HepG2 (cell line): ENCODE results near the gene HSPE1. TPM values are rescaled to one million over a fixed set of nuclear protein-coding genes. Genes with fewer than 3 reads are reported as not detected.
A peak's percentile ranks its signal among the peaks of the same experiment; 100 is the strongest.

Source experiments
- ARNT ChIP-seq: fragments of 450-650 bp; IDR thresholded peaks from 2 replicates; pipeline ENCODE4 v1.6.1; 2017
- CHD4 ChIP-seq: fragments of 200-600 bp; sonication (generic); IDR thresholded peaks from 2 replicates; pipeline ENCODE4 v1.7.0; 2017; ENCODE audit warnings: mild to moderate bottlenecking, low read length, borderline replicate concordance
- EHMT2 ChIP-seq: fragments of 200-600 bp; sonication (generic); IDR thresholded peaks from 2 replicates; pipeline ENCODE4 v1.7.0; 2017; ENCODE audit warnings: antibody characterized with exemption, low read depth, low read length, borderline replicate concordance
- HBP1 ChIP-seq: IDR thresholded peaks from 2 replicates; pipeline ENCODE4 v1.6.1; 2016; ENCODE audit warnings: low read depth, control low read depth
- HES4 ChIP-seq: sonication (generic); formaldehyde crosslinking; IDR thresholded peaks from 2 replicates; pipeline ENCODE4 v1.9.0; 2021; ENCODE audit warnings: mild to moderate bottlenecking, missing genetic modification reagents, borderline replicate concordance
- RXRB ChIP-seq: IDR thresholded peaks from 2 replicates; pipeline ENCODE4 v1.6.1; 2016; ENCODE audit warnings: borderline replicate concordance, missing genetic modification reagents, missing compliant biosample characterization
- ZBTB4 ChIP-seq: sonication (generic); formaldehyde crosslinking; IDR thresholded peaks from 2 replicates; pipeline ENCODE4 v1.4.0; 2020; ENCODE audit warnings: missing genetic modification reagents, mild to moderate bottlenecking, borderline replicate concordance
- ZNF407 ChIP-seq: sonication (generic); formaldehyde crosslinking; IDR thresholded peaks from one replicate; pipeline ENCODE4 v1.5.1; 2020; ENCODE audit warnings: mild to moderate bottlenecking, missing genetic modification reagents; ENCODE audit errors: not compliant biosample characterization
- polyA plus RNA-seq, 8 experiments: library from polyadenylated mRNA; depleted of rRNA in 3 of 8; stranded (reverse) in 7 of 8; unstranded in 1 of 8; fragments of >200 nt; fragmentation: Illumina TruSeq in 4 of 8; extraction: Trizol in 4 of 8; gene quantifications; 2 replicates each; pipeline versions ENCODE4 v1.2.1 to v1.2.3, GENCODE V29; 2011 to 2016; ENCODE audit warnings: low read depth in 4 of 8, missing spikeins in 1 of 8, mixed read lengths in 1 of 8; ENCODE audit not compliant: insufficient read depth in 1 of 8
- total RNA-seq, 5 experiments: library from RNA; depleted of rRNA; stranded (reverse); fragments of >200 nt; fragmentation: Illumina TruSeq; extraction: Trizol; gene quantifications; 2 replicates each; pipeline ENCODE4 v1.2.3, GENCODE V29; 2016; ENCODE audit warnings: low read depth in 1 of 5
- TF ChIP-seq, protein P1 (sequence below): sonication (generic); formaldehyde crosslinking; IDR thresholded peaks from 2 replicates; pipeline ENCODE4 v1.4.0; 2020; ENCODE audit warnings: missing genetic modification reagents
- TF ChIP-seq, protein P2 (sequence below): sonication (generic); formaldehyde crosslinking; IDR thresholded peaks from 2 replicates; pipeline ENCODE4 v1.4.0; 2020; ENCODE audit warnings: missing genetic modification reagents

HSPE1 gene
- total and polyA plus RNA-seq, 2 of the 13 experiments (the other 11 are each of a cell fraction or from before 2014, with no cell fraction given): 244 to 823 TPM

GRCh38 chr2:197480165-197481036, 19.8 kb upstream of the HSPE1 start (continued):
- TF ChIP-seq EHMT2 (peak; percentile 38; the same call in 1 of the 2 replicates), CHD4 (no peak), ZBTB4 (CRISPR knock-in tag) (no peak; the same call in 1 of the 2 replicates), RXRB (CRISPR knock-in tag) (no peak), ZNF407 (no peak), ARNT (no peak), HES4 (no peak), HBP1 (CRISPR knock-in tag) (no peak)
- TF ChIP-seq, protein P1, sequence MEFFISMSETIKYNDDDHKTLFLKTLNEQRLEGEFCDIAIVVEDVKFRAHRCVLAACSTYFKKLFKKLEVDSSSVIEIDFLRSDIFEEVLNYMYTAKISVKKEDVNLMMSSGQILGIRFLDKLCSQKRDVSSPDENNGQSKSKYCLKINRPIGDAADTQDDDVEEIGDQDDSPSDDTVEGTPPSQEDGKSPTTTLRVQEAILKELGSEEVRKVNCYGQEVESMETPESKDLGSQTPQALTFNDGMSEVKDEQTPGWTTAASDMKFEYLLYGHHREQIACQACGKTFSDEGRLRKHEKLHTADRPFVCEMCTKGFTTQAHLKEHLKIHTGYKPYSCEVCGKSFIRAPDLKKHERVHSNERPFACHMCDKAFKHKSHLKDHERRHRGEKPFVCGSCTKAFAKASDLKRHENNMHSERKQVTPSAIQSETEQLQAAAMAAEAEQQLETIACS: no peak
- TF ChIP-seq, protein P2, sequence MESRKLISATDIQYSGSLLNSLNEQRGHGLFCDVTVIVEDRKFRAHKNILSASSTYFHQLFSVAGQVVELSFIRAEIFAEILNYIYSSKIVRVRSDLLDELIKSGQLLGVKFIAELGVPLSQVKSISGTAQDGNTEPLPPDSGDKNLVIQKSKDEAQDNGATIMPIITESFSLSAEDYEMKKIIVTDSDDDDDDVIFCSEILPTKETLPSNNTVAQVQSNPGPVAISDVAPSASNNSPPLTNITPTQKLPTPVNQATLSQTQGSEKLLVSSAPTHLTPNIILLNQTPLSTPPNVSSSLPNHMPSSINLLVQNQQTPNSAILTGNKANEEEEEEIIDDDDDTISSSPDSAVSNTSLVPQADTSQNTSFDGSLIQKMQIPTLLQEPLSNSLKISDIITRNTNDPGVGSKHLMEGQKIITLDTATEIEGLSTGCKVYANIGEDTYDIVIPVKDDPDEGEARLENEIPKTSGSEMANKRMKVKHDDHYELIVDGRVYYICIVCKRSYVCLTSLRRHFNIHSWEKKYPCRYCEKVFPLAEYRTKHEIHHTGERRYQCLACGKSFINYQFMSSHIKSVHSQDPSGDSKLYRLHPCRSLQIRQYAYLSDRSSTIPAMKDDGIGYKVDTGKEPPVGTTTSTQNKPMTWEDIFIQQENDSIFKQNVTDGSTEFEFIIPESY (CRISPR knock-in tag): 0 out of 2 replicates have a peak, but pooled peaks have one; percentile 5
